H1 (cell line): ENCODE results near the gene PRDM15.

ENCODE experiments used
- ASH2L ChIP-seq: fragments of 200-600, 300-600 bp; sonication (generic); IDR thresholded peaks from one replicate; pipeline ENCODE4 v1.7.1; 2017; ENCODE audit warnings: low read length
- CTCF ChIP-seq, 3 experiments: IDR thresholded peaks; 1 replicate in 2 of 3; 2 replicates in 1 of 3; pipeline versions ENCODE4 v1.5.1 to v1.6.1; 2011; ENCODE audit warnings: low read length in 3 of 3, mild to moderate bottlenecking in 3 of 3, inconsistent platforms in 2 of 3, low read depth in 1 of 3, moderate library complexity in 1 of 3; ENCODE audit not compliant: insufficient read depth in 1 of 3; ENCODE audit errors: control extremely low read depth in 1 of 3
- MAX ChIP-seq: IDR thresholded peaks from 2 replicates; pipeline ENCODE4 v1.6.1; 2012; ENCODE audit warnings: inconsistent platforms
- RAD21 ChIP-seq, 2 experiments: IDR thresholded peaks in 1 of 2; conservative IDR thresholded peaks in 1 of 2; 2 replicates each; pipeline ENCODE4 v1.6.1; 2011; ENCODE audit warnings: low read depth in 2 of 2, low read length in 2 of 2, improper control_type of control experiment in 1 of 2, inconsistent platforms in 1 of 2, mild to moderate bottlenecking in 1 of 2, moderate library complexity in 1 of 2

GRCh38 chr21:41749286-41749685 lies 129.9 kb downstream of the PRDM15 start:
- no peak for TF ChIP-seq ASH2L
- no peak for TF ChIP-seq RAD21 (IDR thresholded peaks at IDR 0.05 in 1 of 2, conservative IDR thresholded peaks at IDR 0.05 in 1 of 2; ENCODE audit: low read depth in 2 of 2, low read length in 2 of 2)
- no peak for TF ChIP-seq MAX
- no peak for TF ChIP-seq CTCF (IDR thresholded peaks at IDR 0.05; ENCODE audit: control extremely low read depth in 1 of 3, insufficient read depth in 1 of 3, low read depth in 1 of 3, low read length in 3 of 3)
